Esophagus squamous epithelium (tissue), 5 donors: Measurements from ENCODE around the gene UGT1A8. TPM values are rescaled to one million over a fixed set of nuclear protein-coding genes. Genes with fewer than 3 reads are reported as not detected.

Experiments used
- DNase-seq: peaks from one replicate; lab custom pipeline; 2025; lab: John Stamatoyannopoulos, UW
- H3K27ac ChIP-seq, 4 donors: fragments of 200-600 bp; sonication (generic); one replicate each; pipeline ENCODE4 v1.5.1; 2016 to 2019; ENCODE audit warnings: mild to moderate bottlenecking in 1 of 4
- H3K27me3 ChIP-seq, 4 donors: fragments of 200-600 bp; sonication (generic); 1 replicate in 3 of 4; 2 replicates in 1 of 4; pipeline versions ENCODE4 v1.5.1 to v1.6.0; 2017 to 2021; ENCODE audit warnings: antibody characterized with exemption in 1 of 4
- H3K36me3 ChIP-seq, 3 donors: fragments of 200-600 bp; sonication (generic); one replicate each; pipeline ENCODE4 v1.5.1; 2016 to 2019
- H3K4me1 ChIP-seq, 3 donors: fragments of 200-600 bp; sonication (generic); one replicate each; pipeline ENCODE4 v1.5.1; 2017 to 2019
- H3K4me3 ChIP-seq, 4 donors: fragments of 200-600 bp; sonication (generic); 1 replicate in 3 of 4; 2 replicates in 1 of 4; pipeline ENCODE4 v1.5.1; 2016 to 2019; ENCODE audit warnings: mild to moderate bottlenecking in 2 of 4, moderate library complexity in 1 of 4
- H3K9me3 ChIP-seq, 3 donors: fragments of 200-600 bp; sonication (generic); one replicate each; pipeline ENCODE4 v1.5.1; 2016 to 2019
- CTCF ChIP-seq, 6 experiments: fragments of 450-650 bp in 4 of 6; fragments of 200-600 bp in 2 of 6; sonication (generic) in 2 of 6; IDR thresholded peaks; one replicate each; pipeline ENCODE4 v1.5.1; 2016 to 2019; ENCODE audit warnings: antibody characterized with exemption in 6 of 6, mild to moderate bottlenecking in 4 of 6, moderate library complexity in 4 of 6
- POLR2A ChIP-seq, 4 donors: fragments of 450-650 bp; IDR thresholded peaks; one replicate each; pipeline ENCODE4 v1.6.1; 2017; ENCODE audit warnings: antibody characterized with exemption in 4 of 4, mild to moderate bottlenecking in 4 of 4, moderate library complexity in 3 of 4
- WGBS, 2 donors: methylation state at CpG; one replicate each; pipeline ENCODE4 v1.1.5; 2018; 5-methylcytosine and 5-hydroxymethylcytosine counted together
- intact Hi-C: fragments of 100-400 bp; cut with DNase I; formaldehyde crosslinking; loops from one replicate; pipeline ENCODE4 v1.15.0; 2022
- total RNA-seq, 4 donors: library from RNA; depleted of rRNA; stranded (reverse); fragments of >200 nt; gene quantifications; one replicate each; pipeline ENCODE4 v1.1.0, GENCODE V29; 2016
- donor health status: DM: yes; HTN: yes; CAD: no.

Gene UGT1A8
- total RNA-seq, 4 donors from 2014 or later = 0.13 to 1.7 (median 0.84) TPM

- WGBS, 2 donors = 81 to 89% methylated on average over 3 to 5 of the region's 5 CpGs
- no peak for DNase-seq
These were observed 54.1 kb downstream of the UGT1A8 start, which contains the start of gene UGT1A9 for GRCh38 chr2:233671290-233672161. Gene UGT1A9 (plus strand): TSS chr2:233671898. CDS start chr2:233671935, 37 bp downstream.

GRCh38 chr2:233672886-233673285, 55.5 kb downstream of the UGT1A8 start:
- no peak for TF ChIP-seq CTCF (IDR thresholded peaks at IDR 0.05)
- no peak for TF ChIP-seq POLR2A (IDR thresholded peaks at IDR 0.05)
- WGBS, 2 donors = 62 to 86% methylated on average over 3 of the region's 3 CpGs
- Histone ChIP-seq H3K36me3 (no peaks in the 10 kb centered on the region), H3K4me1 (no peaks in the 10 kb centered on the region), H3K27ac (no peak overlapping the region), H3K27me3 (no peaks in the 10 kb centered on the region), H3K9me3 (no peaks in the 10 kb centered on the region), H3K4me3 (no peak overlapping the region)
- intact Hi-C loops = no loop called here
- DNase-seq = no peak

More at GRCh38 chr2:233671290-233672161, 54.1 kb downstream of the UGT1A8 start, which contains the start of gene UGT1A9:
- Histone ChIP-seq H3K9me3 (no peaks in the 10 kb centered on the region), H3K4me3 (no peak within 1 kb of the TSS), H3K27me3 (no peaks in the 10 kb centered on the region), H3K27ac (no peak within 1 kb of the TSS), H3K4me1 (no peaks in the 10 kb centered on the region), H3K36me3 (no peaks in the 10 kb centered on the region)
- no peak for TF ChIP-seq POLR2A (IDR thresholded peaks at IDR 0.05)
- no peak for TF ChIP-seq CTCF (IDR thresholded peaks at IDR 0.05)
- intact Hi-C loops = no loop called here

GRCh38 chr2:233673896-233674295, 56.5 kb downstream of the UGT1A8 start:
- TF ChIP-seq CTCF (IDR thresholded peaks at IDR 0.05) (no peak), POLR2A (IDR thresholded peaks at IDR 0.05) (no peak)
- Histone ChIP-seq H3K27ac (no peak overlapping the region), H3K27me3 (no peaks in the 10 kb centered on the region), H3K4me1 (no peaks in the 10 kb centered on the region), H3K9me3 (no peaks in the 10 kb centered on the region), H3K4me3 (no peak overlapping the region), H3K36me3 (no peaks in the 10 kb centered on the region)
- no peak for DNase-seq
- intact Hi-C loops = no loop called here

- H3K27me3 ChIP-seq = no peaks in the 10 kb centered on the region
- no peak overlapping the region for H3K4me3 ChIP-seq
- intact Hi-C loops = no loop called here
- H3K9me3 ChIP-seq = no peaks in the 10 kb centered on the region
- peaks cover 0 to 4% (median 3%) of the 10 kb centered on the region in 3 donors for H3K4me1 ChIP-seq
- DNase-seq = no peak
- TF ChIP-seq CTCF (IDR thresholded peaks at IDR 0.05) (no peak), POLR2A (IDR thresholded peaks at IDR 0.05) (no peak)
- 73 to 90% methylated on average over 1 of the region's 1 CpG for WGBS, 2 donors
- no peak overlapping the region for H3K27ac ChIP-seq
- no peaks in the 10 kb centered on the region for H3K36me3 ChIP-seq
These were observed 56.9 kb downstream of the UGT1A8 start for GRCh38 chr2:233674314-233674713.

- TF ChIP-seq POLR2A (IDR thresholded peaks at IDR 0.05) (no peak), CTCF (IDR thresholded peaks at IDR 0.05) (no peak)
- Histone ChIP-seq H3K4me3 (no peak overlapping the region), H3K36me3 (no peaks in the 10 kb centered on the region), H3K27ac (no peak overlapping the region), H3K4me1 (peaks cover 0 to 10% (median 9%) of the 10 kb centered on the region in 3 donors), H3K9me3 (no peaks in the 10 kb centered on the region), H3K27me3 (no peaks in the 10 kb centered on the region)
- WGBS, 2 donors = 52 to 57% methylated on average over 4 of the region's 4 CpGs
- DNase-seq = no peak
- intact Hi-C loops = no loop called here
These were observed 57.6 kb downstream of the UGT1A8 start for GRCh38 chr2:233674995-233675394.
